HG03354 (cell line): ENCODE data around the gene EDN2.

Experiments
- ATAC-seq: cut with Tn5 transposase; IDR thresholded peaks from one replicate; pipeline ENCODE4 v1.9.1; 2021; ENCODE audit warnings: mild to moderate bottlenecking; ENCODE audit not compliant: unreplicated experiment, poor library complexity, severe bottlenecking

The EDN2 gene

DNA sequence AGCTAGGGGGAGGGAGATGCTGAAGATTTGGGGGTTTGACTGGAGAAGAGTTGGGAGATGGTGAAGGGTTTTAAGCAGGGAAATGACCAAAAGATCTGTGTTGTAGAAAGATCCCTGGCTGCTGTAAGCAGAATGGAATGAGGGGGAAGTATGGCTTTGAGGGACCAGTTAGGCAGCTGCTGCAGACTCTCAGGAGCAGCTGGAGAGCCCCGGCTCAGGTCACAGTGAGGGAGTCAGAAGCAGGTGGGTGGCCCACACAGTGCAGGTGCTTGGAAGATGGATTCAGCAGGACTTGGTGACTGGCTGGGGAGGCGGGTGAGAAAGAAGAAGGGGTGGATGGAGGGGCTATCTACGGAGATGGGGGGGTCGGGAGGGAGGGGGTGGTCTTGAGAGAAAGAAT lies 35.7 kb downstream of the EDN2 start:
- no peak for ATAC-seq

- no peak for ATAC-seq
These were observed 36.3 kb downstream of the EDN2 start for GRCh38 chr1:41447995-41448770.

GRCh38 chr1:41446851-41447610 lies 37.5 kb downstream of the EDN2 start:
- no peak for ATAC-seq

GRCh38 chr1:41444785-41445184 lies 39.7 kb downstream of the EDN2 start:
- no peak for ATAC-seq

- no peak for ATAC-seq
These were observed 40.2 kb downstream of the EDN2 start for GRCh38 chr1:41444246-41444645.

DNA sequence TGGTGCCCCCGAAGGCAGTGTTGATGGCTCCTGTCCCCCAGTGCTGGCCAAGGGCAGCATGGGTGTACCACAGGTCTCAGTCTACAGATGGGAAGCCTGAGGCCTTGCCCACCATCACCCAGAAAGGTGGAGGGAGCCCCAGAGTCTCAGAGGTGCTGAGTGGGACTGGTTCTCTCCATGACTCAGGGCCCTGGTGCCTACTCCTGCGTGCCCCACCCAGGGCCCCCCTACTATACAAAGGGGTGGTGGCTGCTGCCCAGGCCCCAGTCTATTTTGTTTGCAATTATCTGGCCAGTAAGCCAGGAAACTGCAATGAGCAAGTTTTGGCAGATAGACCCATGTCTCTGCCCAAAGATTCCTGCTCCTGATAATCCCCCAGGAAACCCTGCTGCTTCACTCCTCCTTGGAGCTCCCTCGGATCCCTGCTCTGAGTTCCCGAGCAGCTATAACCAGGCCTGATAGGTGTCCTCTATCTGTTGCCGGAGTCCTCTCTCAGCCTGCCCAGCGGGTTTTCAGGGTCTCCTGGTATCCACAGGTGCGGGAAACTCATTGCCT lies 41.7 kb downstream of the EDN2 start:
- ATAC-seq = no peak

DNA sequence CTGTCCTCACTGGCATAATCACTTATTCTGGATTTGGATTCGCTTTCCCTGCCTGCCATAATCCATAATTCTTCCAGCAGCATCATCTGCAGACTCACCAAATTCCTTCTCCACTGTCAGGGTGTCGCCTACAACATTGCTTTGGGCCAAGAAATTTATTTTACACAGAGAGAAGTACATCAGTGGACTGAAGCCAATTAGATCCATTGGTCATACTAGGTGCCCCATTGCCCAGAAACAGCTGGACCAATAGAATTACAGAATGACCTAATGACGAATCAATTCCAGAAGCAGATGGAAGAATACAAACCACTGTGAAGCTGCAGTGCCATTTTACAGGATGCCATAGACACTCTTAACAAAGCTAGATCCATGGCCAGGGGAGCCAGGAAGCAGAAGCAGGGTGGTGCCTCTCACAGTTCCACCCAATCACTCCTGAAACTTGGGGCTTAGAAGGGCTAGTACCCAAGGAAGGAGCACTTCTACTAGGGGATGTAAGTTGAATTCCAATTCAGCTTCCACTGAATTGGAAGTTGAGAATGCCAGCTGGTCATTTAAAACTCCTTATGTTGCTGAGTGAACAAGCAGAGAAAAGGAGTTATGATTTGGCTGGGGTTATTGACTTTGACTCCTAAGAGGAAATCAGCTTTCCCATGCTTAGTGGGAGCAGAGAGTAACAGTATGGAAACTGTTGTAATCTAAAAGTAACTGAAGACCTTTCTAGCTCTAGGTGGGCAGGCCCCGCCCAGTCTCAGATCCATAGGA lies 44.0 kb downstream of the EDN2 start:
- no peak for ATAC-seq

- ATAC-seq = no peak
These were observed 45.2 kb downstream of the EDN2 start for GRCh38 chr1:41439234-41439633.

- ATAC-seq = no peak
These were observed 45.8 kb downstream of the EDN2 start for GRCh38 chr1:41438711-41439110.

- ATAC-seq = no peak
These were observed 47.5 kb downstream of the EDN2 start for GRCh38 chr1:41437011-41437355.

- ATAC-seq = no peak
These were observed 48.0 kb downstream of the EDN2 start for GRCh38 chr1:41436281-41437010.

DNA sequence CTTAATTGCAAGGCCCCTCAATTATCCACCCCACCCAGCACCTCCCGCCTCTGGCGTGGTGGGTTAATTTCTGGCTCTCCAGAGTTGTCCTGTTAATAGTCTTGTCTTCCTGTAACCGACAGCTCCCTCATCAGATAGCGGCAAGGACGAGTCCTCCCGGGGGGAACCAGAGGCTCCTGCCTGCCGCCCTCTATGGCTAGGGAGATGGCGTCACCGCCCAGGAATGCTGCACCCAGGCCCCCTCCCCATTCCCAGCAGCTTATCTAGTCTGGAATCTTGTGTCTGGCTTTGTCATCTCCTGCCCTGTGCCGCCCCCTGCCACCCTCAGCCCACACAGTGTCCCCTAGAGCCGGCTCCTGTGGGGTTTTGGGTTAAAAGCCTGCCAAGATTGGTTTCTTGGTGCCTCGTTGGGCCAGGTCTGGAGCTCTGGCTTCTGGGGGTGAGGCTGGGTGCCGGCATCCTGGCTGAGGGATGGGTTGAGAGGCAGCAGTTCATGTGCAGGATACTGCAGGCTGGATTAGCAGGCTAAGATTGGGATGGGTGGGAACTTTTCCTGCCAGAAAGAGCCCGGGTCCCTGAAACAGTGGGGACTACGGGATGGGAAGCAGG lies 48.8 kb downstream of the EDN2 start:
- ATAC-seq = no peak

DNA sequence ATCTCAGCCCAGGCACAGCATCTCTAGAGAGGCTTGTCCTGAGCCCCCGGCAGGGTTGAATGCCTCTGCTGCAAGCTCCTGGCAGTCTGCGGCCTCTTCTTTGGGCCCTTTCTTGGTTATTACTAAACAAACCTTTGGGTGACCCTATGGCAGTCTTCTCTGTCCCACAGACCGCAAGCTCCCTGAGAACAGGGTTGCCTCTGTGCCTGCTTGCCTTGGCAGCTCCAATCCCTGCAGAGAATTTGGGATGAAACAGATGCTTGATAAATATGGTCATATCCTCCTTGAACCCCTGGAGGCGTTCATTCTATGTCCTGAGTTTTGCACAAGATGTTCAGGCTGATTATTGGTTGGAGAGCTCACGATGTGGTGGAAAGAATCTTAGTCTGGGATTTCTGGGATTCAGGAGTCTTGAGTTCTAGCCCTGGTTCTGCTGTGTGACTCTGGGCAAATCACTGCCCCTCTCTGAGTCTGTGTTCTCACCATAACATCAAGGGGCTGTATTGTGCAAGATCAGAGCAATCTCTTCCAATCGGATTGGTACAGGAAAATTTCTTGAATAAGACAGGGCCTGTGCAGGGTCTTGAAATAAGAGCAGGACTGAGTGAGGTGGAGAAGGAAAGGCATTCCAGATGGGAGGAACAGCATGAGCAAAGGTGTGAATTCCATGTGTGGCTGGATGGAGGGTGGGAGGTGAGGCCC lies 49.6 kb downstream of the EDN2 start:
- no peak for ATAC-seq

GRCh38 chr1:41434306-41434705 lies 50.2 kb downstream of the EDN2 start:
- ATAC-seq = no peak

GRCh38 chr1:41433501-41433900 lies 51.0 kb downstream of the EDN2 start:
- no peak for ATAC-seq

DNA sequence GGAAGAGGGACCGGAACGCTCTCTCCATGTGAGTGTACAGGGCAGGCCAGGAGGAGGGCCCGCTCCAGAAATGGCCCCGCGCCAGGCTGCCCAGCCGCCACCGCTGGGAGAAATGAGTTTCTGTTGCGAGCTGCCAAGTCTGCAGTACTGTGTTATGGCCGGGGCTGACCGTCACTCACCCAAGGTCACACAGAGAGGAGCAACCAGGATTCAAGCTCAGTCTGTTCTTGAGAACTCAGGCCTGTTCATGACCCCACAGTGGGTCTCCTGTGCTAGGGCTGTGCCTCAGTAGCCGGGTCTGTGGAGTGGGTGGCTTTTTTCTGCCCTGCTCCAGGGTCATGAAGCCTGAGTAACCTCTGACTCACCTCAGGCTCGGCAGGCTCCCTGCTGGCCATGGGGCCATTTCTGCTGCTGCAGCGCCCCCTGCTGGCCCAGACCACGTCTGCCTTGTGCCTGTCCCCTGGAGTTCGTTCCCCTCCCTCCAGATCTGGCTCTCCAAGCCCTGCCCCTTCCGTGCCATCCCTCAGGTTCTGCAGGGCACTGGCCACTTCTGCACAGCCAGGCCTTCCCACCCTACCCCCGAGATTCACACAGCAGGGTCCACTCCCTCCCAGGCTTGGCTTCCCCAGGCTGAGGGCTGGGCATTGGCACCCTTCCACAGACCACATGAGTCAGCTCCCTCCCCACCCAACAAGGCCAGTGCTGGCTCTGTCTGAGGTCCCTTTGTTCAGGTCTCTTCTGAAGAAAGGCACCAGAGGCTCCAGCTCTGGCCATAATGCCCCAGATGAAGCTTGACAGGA lies 51.8 kb downstream of the EDN2 start:
- peak; percentile 63 for ATAC-seq

- ATAC-seq = no peak
These were observed 52.8 kb downstream of the EDN2 start for GRCh38 chr1:41431490-41432350.
